ENCODE results near the gene TBCCD1. TPM values are rescaled to one million over a fixed set of nuclear protein-coding genes. Genes with fewer than 3 reads are reported as not detected.
A peak's percentile ranks its signal among the peaks of the same experiment; 100 is the strongest.

Gene TBCCD1
- total RNA-seq, 1 experiment from 2014 or later, result 16.2 TPM

DNA sequence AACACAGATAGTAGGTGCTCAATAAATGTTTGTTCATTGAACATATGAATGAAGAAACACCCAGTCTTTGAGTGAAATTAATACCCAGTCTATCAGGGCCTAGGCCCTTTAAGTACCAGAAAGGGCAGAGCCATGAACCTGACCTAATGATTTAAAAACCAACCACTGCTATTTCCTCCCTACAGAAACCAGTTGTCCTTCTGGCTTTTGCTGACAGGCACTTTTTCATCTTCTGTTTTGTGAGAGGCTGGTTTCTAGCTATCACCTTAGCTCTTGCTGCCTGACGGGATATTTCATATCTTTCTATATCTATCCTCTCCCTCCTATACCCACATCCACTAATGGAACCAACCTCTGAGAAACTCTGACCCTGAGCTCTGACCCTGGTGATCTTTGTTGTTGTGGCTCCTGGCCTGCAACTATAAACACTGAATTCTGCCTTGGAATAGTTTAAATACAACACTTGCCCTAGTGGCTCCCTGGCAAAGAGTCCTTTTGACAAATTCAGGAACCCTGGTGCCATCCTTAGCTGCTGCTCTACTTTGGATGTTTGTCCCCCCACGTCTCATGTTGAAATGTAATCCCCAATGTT is 41.6 kb upstream of the TBCCD1 start:
- intact Hi-C loops (cut with micrococcal nuclease; ENCODE audit: unreplicated experiment), result no loop called here
- POLR2A ChIA-PET (ENCODE audit: unreplicated experiment), result no interaction called here
- CTCF ChIA-PET, result interaction anchor here (1.3 to 1.7 kb wide), 3 partner anchors 12 to 68 kb away, joined by 3 to 7 read pairs (median 3); no protein-coding TSS in a partner anchor

DNA sequence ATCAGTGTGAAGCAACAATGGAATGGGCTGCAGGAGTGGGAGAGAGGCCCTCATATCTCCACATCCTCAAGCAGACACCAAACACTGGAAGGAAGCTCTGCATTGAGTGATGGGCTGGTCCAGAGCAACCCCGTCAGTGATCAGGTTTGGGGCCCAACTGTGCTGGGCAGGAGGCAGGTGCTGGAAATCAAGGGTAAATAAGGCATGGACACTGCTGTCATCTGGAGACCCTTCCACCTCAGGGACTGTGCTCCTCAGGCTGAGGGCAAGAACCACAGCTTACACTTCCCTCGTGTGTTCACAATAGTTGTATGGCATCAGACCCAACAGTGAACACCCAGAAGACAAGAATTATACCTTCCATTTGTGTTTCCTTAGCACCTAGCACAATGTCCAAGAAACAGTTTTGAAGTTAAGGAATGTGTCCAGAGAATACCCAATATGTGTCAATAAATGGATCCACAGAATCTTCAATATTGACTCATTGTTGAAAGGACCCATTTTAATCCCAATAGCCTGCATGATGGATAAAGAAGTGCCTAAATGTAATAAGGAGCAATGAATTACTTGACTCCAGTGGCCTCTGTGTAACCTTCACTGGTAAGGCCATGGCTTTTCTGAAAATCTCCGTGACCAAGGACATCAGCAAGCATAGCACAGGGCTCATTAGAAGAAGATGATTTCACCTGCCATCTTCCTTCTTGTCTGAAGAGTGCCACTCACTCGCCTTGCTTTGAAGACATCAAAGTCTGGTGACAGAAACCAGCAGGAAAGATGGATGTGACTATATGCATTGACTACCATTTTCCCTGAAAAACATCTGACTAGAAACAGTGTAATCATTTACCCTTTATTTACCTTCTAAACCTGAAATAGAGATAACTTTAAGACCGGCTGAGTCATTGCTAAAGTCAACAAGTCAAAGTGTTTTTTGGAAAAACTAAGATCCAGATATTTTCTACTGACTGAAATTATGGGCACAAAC is 38.7 kb upstream of the TBCCD1 start:
- H3K27ac ChIP-seq, result no peak overlapping the region
- no peaks in the 10 kb centered on the region for H3K27me3 ChIP-seq (ENCODE audit: insufficient read depth, low read depth)
- intact Hi-C loops (cut with micrococcal nuclease; ENCODE audit: unreplicated experiment), result no loop called here
- CTCF ChIA-PET, result no interaction called here
- H3K36me3 ChIP-seq (ENCODE audit: low read depth), result no peaks in the 10 kb centered on the region
- H4K20me1 ChIP-seq (ENCODE audit: insufficient read depth), result no peaks in the 10 kb centered on the region
- H3F3A ChIP-seq (ENCODE audit: insufficient read depth, low read depth), result no peaks in the 10 kb centered on the region; the same call in 1 of the 2 replicates
- no peak for DNase-seq
- BruUV-seq (replicated peaks), result no TSS peak
- no peak overlapping the region for H3K4me3 ChIP-seq
- POLR2A ChIA-PET (ENCODE audit: unreplicated experiment), result interaction anchor here (0.6 kb wide), 1 partner anchor 15 kb away, joined by 4 read pairs; no protein-coding TSS in a partner anchor
- H3K4me1 ChIP-seq (replicated peaks; ENCODE audit: insufficient read depth), result peaks cover 9% of the 10 kb centered on the region
- no peaks in the 10 kb centered on the region for H3K9me2 ChIP-seq (ENCODE audit: insufficient read depth)
- H3K79me2 ChIP-seq (ENCODE audit: low read depth), result no peaks in the 10 kb centered on the region
- 0 out of 2 replicates have a peak overlapping the region, but pooled peaks have one; percentile 0 for H3K4me2 ChIP-seq
- TF ChIP-seq EZH2 (IDR thresholded peaks at IDR 0.05; ENCODE audit: low read depth) (no peak), CTCF (conservative IDR thresholded peaks at IDR 0.05) (no peak)
- no peak overlapping the region for H2AFZ ChIP-seq
- no peaks in the 10 kb centered on the region for H3K9me3 ChIP-seq (ENCODE audit: insufficient read depth, low read depth)

More for the DNA sequence above, 41.6 kb upstream of the TBCCD1 start:
- Histone ChIP-seq H3K9me2 (ENCODE audit: insufficient read depth) (no peaks in the 10 kb centered on the region), H2AFZ (no peak overlapping the region), H3K27me3 (ENCODE audit: insufficient read depth, low read depth) (no peaks in the 10 kb centered on the region), H4K20me1 (ENCODE audit: insufficient read depth) (no peaks in the 10 kb centered on the region), H3K36me3 (ENCODE audit: low read depth) (no peaks in the 10 kb centered on the region), H3F3A (ENCODE audit: insufficient read depth, low read depth) (no peaks in the 10 kb centered on the region), H3K27ac (no peak overlapping the region), H3K4me1 (replicated peaks; ENCODE audit: insufficient read depth) (peaks cover 9% of the 10 kb centered on the region), H3K4me3 (no peak overlapping the region), H3K9me3 (ENCODE audit: insufficient read depth, low read depth) (no peaks in the 10 kb centered on the region), H3K4me2 (no peak overlapping the region), H3K79me2 (ENCODE audit: low read depth) (no peaks in the 10 kb centered on the region)
- TF ChIP-seq CTCF (conservative IDR thresholded peaks at IDR 0.05) (no peak), EZH2 (IDR thresholded peaks at IDR 0.05; ENCODE audit: low read depth) (no peak)
- no peak for DNase-seq
- no TSS peak for BruUV-seq (replicated peaks)

- H3K9me2 ChIP-seq (ENCODE audit: insufficient read depth), result no peaks in the 10 kb centered on the region
- H3K9me3 ChIP-seq (ENCODE audit: insufficient read depth, low read depth), result no peaks in the 10 kb centered on the region
- no peaks in the 10 kb centered on the region for H3K36me3 ChIP-seq (ENCODE audit: low read depth)
- H3K79me2 ChIP-seq (ENCODE audit: low read depth), result no peaks in the 10 kb centered on the region
- H3K4me2 ChIP-seq, result no peak overlapping the region
- TF ChIP-seq CTCF (conservative IDR thresholded peaks at IDR 0.05) (no peak), EZH2 (IDR thresholded peaks at IDR 0.05; ENCODE audit: low read depth) (no peak)
- DNase-seq, result no peak
- no peak overlapping the region for H2AFZ ChIP-seq
- no peak overlapping the region for H3K27ac ChIP-seq
- H4K20me1 ChIP-seq (ENCODE audit: insufficient read depth), result no peaks in the 10 kb centered on the region
- H3F3A ChIP-seq (ENCODE audit: insufficient read depth, low read depth), result no peaks in the 10 kb centered on the region; the same call in 1 of the 2 replicates
- H3K27me3 ChIP-seq (ENCODE audit: insufficient read depth, low read depth), result no peaks in the 10 kb centered on the region
- H3K4me3 ChIP-seq, result no peak overlapping the region
- CTCF ChIA-PET, result no interaction called here
- intact Hi-C loops (cut with micrococcal nuclease; ENCODE audit: unreplicated experiment), result no loop called here
- peaks cover 9% of the 10 kb centered on the region for H3K4me1 ChIP-seq (replicated peaks; ENCODE audit: insufficient read depth)
- POLR2A ChIA-PET (ENCODE audit: unreplicated experiment), result interaction anchor here (0.6 kb wide), 1 partner anchor 14 kb away, joined by 4 read pairs; no protein-coding TSS in a partner anchor
- no TSS peak for BruUV-seq (replicated peaks)
Measured at GRCh38 chr3:186605078-186605477, 37.9 kb upstream of the TBCCD1 start.
